DMS79 (cell line): Measurements from ENCODE around the gene CASKIN1.
"Not testable (repeated sequence)": the region's sequence is repeated elsewhere in the genome, so short reads cannot be mapped to it uniquely, and the experiment has no call there.

Experiments used
- DNase-seq: peaks from one replicate; lab custom pipeline; 2025; lab: John Stamatoyannopoulos, UW

Gene CASKIN1

GRCh38 chr16:2129890-2130447 lies 66.4 kb downstream of the CASKIN1 start:
- DNase-seq, result not testable (repeated sequence)

- not testable (repeated sequence) for DNase-seq
Measured at GRCh38 chr16:2129251-2129650, 67.2 kb downstream of the CASKIN1 start.

DNA sequence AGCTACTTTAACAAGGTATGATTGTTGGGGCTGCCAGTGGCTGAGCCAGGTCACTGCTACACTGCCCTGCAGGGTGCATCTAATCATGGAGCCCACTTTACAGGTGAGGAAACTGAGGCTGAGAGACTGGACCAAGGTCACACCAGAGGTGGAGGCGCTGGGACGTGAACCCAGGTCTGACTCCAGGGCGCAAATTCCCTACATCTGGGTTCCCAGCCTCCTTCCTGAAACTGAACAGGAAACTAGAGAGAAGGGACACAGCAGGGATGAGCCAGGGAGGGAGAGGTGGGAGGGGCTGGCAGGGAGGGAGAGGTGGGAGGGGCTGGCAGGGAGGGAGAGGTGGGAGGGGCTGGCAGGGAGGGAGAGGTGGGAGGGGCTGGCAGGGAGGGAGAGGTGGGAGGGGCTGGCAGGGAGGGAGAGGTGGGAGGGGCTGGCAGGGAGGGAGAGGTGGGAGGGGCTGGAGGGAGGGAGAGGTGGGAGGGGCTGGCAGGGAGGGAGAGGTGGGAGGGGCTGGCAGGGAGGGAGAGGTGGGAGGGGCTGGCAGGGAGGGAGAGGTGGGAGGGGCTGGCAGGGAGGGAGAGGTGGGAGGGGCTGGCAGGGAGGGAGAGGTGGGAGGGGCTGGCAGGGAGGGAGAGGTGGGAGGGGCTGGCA lies 68.7 kb downstream of the CASKIN1 start:
- not testable (repeated sequence) for DNase-seq
